ENCODE data around the gene INO80E.
"Not testable (repeated sequence)": the region's sequence is repeated elsewhere in the genome, so short reads cannot be mapped to it uniquely, and the experiment has no call there.

The INO80E gene

DNA sequence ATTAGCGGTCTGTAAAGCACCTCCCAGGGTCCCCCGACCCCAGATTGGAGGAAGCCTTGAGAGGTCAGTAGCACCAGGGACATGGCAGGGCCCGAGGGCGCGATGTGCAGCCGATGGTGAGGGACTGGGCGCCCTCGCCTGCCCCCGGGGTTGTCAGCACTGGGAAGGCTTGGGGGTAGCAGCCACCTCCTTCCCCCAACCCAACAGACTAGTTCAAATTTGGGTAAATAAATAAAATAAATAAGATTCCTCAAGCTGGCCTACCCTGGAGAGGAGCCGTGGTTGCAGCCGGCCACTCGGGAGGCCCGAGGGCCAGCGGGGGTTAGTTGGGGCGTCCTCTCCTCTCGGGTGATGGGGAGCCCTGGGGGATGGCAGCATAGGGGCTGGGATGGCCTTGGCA lies 28.4 kb downstream of the INO80E start:
- Mint-ChIP-seq H3K27me3 (ENCODE audit: low read depth) (peaks cover 40% of the 10 kb centered on the region), H3K4me1 (ENCODE audit: low read depth) (peaks cover 7% of the 10 kb centered on the region), H3K4me3 (no peak overlapping the region)

DNA sequence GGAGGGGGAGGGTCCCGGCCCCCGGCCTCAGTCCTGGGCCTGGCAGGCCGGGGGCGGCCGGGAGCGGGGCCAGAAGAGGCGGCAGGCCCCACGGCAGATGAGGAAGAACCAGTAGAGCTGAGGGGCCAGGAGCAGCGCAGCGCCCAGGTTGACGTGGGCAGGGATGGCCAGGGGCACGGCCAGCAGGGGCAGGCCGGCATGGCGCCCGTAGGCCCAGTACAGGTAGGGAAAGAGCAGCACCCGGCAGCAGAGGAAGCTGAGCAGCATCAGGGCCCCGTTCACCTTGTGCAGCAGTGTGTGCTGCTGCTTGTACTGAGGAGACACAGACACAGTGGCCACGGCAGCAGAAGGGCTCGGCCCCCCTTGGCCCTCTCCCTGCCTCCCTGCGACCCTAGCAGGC lies 29.1 kb downstream of the INO80E start:
- Mint-ChIP-seq H3K9me3 (no peaks in the 10 kb centered on the region), H3K27me3 (ENCODE audit: low read depth) (peaks cover 47% of the 10 kb centered on the region), H3K27ac (no peak overlapping the region), H3K4me1 (ENCODE audit: low read depth) (peaks cover 7% of the 10 kb centered on the region), H3K36me3 (ENCODE audit: low read depth) (no peaks in the 10 kb centered on the region), H3K4me3 (no peak overlapping the region)

More for the DNA sequence above, 28.4 kb downstream of the INO80E start:
- Mint-ChIP-seq H3K36me3 (ENCODE audit: low read depth) (no peaks in the 10 kb centered on the region), H3K27ac (no peak overlapping the region), H3K9me3 (no peaks in the 10 kb centered on the region)

DNA sequence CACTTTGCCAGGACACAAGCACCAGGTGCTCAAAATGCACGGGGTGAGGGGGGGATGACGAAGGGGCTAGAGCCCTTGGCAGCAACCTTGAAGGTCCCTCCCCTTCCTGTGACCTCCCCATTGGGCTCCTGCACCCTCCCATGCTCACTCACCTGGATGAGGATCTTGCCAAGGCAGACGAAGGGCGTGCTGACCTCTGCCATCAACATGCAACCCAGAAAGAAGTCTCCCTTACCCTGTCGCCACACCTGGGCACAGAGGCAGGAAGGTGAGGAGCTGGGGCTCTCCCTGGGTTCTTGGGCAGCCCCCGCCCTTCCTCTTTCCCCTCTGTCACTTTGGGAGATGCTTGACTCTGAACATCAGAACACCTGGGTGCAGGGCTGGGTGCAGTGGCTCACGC lies 29.5 kb downstream of the INO80E start:
- H3K4me1 Mint-ChIP-seq (ENCODE audit: low read depth) = peaks cover 8% of the 10 kb centered on the region
- H3K27ac Mint-ChIP-seq = no peak overlapping the region
- no peaks in the 10 kb centered on the region for H3K9me3 Mint-ChIP-seq
- peaks cover 46% of the 10 kb centered on the region for H3K27me3 Mint-ChIP-seq (ENCODE audit: low read depth)
- no peak overlapping the region for H3K4me3 Mint-ChIP-seq
- no peaks in the 10 kb centered on the region for H3K36me3 Mint-ChIP-seq (ENCODE audit: low read depth)

DNA sequence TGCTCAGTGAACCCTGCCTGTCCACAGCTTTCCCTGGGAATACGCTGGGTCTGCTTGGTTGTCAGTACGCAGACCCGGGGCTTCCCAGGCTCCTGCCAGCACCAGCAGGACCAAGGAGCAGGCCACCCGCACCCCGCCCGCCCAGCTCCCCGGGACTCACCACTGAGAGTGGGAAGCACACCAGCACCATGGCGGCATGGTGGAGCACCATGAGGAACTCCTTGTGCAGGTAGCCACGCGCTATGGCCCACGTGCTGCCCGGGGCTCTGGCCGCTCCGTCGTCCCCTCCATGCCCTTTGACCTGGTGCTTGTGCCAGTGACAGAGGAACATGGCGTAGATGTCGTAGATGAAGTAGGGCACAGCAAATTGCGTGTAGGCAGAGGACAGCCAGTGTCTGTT lies 30.4 kb downstream of the INO80E start:
- H3K36me3 Mint-ChIP-seq (ENCODE audit: low read depth) = no peaks in the 10 kb centered on the region
- H3K27ac Mint-ChIP-seq = no peak overlapping the region
- H3K4me1 Mint-ChIP-seq (ENCODE audit: low read depth) = peaks cover 3% of the 10 kb centered on the region
- H3K9me3 Mint-ChIP-seq = no peaks in the 10 kb centered on the region
- H3K4me3 Mint-ChIP-seq = no peak overlapping the region
- H3K27me3 Mint-ChIP-seq (ENCODE audit: low read depth) = peaks cover 40% of the 10 kb centered on the region

DNA sequence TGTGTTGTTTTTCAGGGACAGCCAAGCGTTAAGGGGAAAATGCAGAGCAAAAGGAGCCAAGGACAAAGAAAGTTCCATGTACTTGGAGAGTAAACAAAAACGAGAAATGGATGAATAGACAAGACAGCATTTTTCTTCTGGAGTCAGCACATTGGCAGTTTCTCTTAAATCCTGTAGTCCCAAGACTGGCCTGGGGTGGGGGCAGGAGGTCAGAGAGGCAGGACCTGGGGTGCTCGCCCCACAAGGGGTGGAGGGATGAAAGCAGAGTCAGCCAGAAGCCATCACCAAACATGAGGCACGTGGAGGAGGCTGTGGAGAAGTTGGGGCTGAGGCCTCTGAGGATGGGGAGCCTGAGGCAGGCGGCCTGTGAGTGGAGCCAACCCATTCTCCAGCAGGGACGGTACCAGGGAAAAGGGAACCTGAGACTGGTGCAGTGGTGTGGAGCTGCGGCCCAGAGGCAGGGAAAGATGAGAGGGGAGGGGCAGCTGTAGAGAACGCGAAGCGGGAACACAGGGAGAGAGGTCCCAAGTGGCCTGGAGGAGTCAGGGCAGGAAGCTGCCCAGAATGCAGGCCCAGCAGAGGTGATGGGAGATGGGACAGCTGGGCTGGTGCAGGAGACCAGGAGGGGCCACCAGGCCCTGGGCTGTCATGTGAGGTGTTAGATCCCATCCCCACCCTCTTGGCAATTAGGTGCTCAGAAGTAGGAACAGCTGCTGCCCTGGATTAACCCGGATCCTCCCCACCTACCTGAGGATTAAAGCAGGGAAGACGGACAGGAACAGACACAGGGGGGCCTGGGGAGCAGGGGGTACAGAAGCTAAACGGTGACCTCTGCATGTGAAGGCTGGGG lies 31.8 kb downstream of the INO80E start:
- H3K9me3 Mint-ChIP-seq = no peaks in the 10 kb centered on the region
- no peak overlapping the region for H3K27ac Mint-ChIP-seq
- peaks cover 51% of the 10 kb centered on the region for H3K27me3 Mint-ChIP-seq (ENCODE audit: low read depth)
- H3K4me1 Mint-ChIP-seq (ENCODE audit: low read depth) = peaks cover 7% of the 10 kb centered on the region
- no peak overlapping the region for H3K4me3 Mint-ChIP-seq
- peaks cover 2% of the 10 kb centered on the region for H3K36me3 Mint-ChIP-seq (ENCODE audit: low read depth)

DNA sequence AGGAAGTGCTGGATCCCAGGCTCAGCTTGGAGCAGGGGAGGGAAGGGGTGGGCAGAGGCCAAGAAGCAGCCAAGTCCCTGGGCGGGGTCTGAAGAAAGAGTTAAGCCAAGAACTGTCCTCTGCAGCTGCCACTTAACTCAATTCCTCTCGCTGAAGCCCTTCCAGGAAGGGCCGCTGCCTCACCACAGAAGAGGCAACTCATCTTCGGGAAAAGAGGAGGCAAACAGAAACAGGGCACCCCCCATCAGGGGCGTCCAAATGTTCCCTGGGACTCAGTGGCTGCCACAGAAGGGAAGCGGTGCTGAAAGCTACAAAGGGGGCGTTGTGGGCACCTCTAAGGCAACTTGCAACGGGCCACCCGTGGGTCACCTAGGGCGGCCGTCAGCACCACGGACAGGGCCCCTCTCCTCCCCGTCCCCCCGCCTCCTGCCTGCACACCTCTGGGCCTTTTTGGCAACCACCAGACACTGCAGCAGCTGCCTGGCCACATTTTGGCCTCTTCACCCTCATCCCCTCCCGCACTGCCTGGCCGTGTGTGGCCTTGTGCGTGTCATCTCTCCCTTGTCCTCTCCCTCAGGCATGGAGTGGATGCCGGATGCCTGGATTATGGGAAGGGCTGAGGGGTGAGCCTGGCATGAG lies 32.5 kb downstream of the INO80E start:
- H3K4me1 Mint-ChIP-seq (ENCODE audit: low read depth) = peaks cover 7% of the 10 kb centered on the region
- no peaks in the 10 kb centered on the region for H3K9me3 Mint-ChIP-seq
- H3K4me3 Mint-ChIP-seq = no peak overlapping the region
- H3K36me3 Mint-ChIP-seq (ENCODE audit: low read depth) = peaks cover 2% of the 10 kb centered on the region
- peaks cover 51% of the 10 kb centered on the region for H3K27me3 Mint-ChIP-seq (ENCODE audit: low read depth)
- H3K27ac Mint-ChIP-seq = no peak overlapping the region

DNA sequence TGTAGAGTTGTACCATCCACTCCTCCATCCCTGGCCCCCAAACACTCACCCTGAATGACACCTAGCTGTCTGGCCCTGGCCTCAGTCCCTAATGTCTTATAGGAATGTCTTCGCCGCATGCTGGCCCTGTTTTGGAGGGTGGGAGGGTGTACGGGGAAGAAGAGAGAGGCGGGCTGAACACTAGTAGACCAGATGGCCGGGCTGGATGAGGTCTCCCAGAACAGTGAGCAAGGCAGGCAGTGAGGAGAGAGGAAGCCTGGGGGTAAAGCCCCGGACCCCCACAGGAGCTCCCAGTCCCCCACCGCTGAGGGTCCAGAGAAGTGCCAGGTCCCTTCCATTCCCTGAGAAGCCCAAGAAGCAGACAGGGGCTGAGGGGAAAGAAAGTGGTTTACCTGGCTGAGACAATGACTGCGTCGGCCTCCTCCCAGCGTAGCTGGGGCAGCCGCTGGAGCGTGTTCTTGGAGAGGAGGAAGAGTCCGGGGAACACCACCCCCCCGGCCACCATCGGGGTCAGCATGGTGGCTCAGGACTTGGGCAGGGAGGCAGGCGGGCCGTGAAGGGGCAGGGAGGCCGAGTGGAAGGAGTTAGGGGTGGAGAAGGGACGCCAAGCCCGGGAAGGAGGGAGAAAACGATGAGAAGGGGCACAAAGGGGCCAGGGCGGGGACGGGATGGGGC lies 34.1 kb downstream of the INO80E start:
- Mint-ChIP-seq H3K9me3 (no peaks in the 10 kb centered on the region), H3K27me3 (ENCODE audit: low read depth) (peaks cover 52% of the 10 kb centered on the region), H3K4me1 (ENCODE audit: low read depth) (peaks cover 8% of the 10 kb centered on the region), H3K36me3 (ENCODE audit: low read depth) (peaks cover 2% of the 10 kb centered on the region), H3K4me3 (no peak overlapping the region), H3K27ac (no peak overlapping the region)

DNA sequence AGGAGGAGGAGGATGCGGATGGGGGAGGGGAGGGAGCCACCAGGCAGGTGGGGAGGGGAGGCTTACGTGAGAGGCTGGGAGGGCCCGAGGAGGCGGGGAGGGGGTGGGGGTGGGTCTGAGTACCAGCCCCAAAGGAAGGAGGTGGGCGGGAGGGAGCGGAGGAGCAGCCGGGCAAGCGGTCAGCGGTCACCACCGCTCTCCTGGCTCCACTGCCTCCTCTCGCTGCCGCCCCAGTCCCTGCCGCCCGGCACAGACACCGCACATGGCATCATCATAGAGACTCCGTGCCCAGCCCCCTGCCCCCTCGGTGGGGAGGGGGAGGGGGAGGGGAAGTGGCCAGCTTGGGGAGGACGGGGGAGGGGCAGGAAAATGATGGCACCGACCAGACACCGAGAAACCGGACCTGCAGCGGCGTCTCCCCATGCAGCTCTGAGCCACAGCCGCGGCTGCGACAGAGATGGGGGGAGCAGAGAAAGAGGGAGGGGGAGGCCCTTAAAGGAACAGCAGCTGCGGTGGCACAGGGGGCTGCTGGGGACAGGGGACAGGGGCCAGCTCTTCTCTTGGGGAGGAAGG lies 34.9 kb downstream of the INO80E start, which contains the start of gene TLCD3B:
TSS of gene TLCD3B (minus strand) at position 431 of the 573 bp plus-strand sequence. CDS start 744 bp downstream, outside the sequence.
- Mint-ChIP-seq H3K27me3 (ENCODE audit: low read depth) (peaks cover 57% of the 10 kb centered on the region), H3K4me3 (no peak within 1 kb of the TSS), H3K36me3 (ENCODE audit: low read depth) (peaks cover 2% of the 10 kb centered on the region), H3K27ac (no peak within 1 kb of the TSS), H3K9me3 (no peaks in the 10 kb centered on the region), H3K4me1 (ENCODE audit: low read depth) (peaks cover 12% of the 10 kb centered on the region)

DNA sequence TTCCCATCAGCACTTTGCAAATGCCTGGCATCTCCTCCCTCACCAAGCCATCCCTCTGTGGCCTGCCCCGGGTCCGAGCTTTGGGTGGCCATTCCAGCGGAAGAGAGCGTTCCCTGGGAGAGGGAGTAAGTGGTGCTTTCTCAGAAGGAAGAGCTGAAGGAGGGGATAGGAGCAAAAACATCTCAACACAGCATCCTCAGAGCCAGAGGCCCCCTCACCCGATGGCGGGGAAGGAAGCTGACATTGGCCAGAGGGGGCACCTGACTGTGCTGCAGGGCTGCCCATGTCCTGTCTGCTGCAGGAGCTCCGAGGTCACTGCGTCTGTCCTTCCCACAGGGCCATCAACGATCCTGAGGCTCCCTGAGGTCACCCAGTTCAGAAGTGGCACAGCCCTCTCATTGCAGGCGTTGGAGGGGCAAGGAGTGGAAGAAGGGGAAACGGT lies 35.5 kb downstream of the INO80E start:
- H3K9me3 Mint-ChIP-seq = no peaks in the 10 kb centered on the region
- H3K27ac Mint-ChIP-seq = no peak overlapping the region
- peaks cover 59% of the 10 kb centered on the region for H3K27me3 Mint-ChIP-seq (ENCODE audit: low read depth)
- H3K4me1 Mint-ChIP-seq (ENCODE audit: low read depth) = peaks cover 12% of the 10 kb centered on the region
- peaks cover 2% of the 10 kb centered on the region for H3K36me3 Mint-ChIP-seq (ENCODE audit: low read depth)
- no peak overlapping the region for H3K4me3 Mint-ChIP-seq

DNA sequence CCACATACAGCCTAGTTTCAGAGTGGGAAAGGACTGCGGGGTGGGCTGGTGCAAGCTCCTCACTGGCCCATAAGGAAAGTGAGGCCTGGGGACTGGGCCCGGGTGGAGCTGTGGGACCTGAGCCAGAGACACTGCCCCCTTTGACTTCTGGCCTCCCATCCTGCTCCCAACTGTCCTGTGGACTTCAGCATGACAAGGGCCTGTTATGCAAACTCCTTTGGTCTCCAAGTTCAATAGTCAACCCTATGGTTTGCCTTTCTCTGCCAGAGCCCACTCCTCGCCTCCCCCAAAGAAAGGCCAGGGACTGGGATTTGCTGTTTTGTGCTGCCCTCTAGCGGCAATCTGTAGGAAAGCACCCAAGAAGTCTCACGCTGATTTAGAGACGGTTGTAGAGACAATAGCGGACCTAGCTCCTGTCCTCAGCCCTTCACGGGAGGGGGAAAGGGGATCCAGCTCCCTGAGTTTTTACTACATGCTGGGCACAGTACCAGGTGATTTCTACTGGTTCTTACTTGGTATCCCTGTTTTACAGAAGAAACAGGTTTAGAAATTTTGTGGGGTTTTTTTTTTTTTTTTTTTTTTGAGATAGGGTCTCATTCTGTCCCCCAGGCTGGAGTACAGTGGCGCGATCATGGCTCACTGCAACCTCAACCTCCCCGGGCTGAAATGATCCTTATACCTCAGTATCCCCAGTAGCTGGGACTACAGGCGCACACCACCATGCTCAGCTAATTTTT lies 36.2 kb downstream of the INO80E start:
- H3K9me3 Mint-ChIP-seq = no peaks in the 10 kb centered on the region
- H3K27me3 Mint-ChIP-seq (ENCODE audit: low read depth) = peaks cover 54% of the 10 kb centered on the region
- H3K27ac Mint-ChIP-seq = no peak overlapping the region
- H3K4me3 Mint-ChIP-seq = no peak overlapping the region
- peaks cover 2% of the 10 kb centered on the region for H3K36me3 Mint-ChIP-seq (ENCODE audit: low read depth)
- H3K4me1 Mint-ChIP-seq (ENCODE audit: low read depth) = peaks cover 12% of the 10 kb centered on the region

DNA sequence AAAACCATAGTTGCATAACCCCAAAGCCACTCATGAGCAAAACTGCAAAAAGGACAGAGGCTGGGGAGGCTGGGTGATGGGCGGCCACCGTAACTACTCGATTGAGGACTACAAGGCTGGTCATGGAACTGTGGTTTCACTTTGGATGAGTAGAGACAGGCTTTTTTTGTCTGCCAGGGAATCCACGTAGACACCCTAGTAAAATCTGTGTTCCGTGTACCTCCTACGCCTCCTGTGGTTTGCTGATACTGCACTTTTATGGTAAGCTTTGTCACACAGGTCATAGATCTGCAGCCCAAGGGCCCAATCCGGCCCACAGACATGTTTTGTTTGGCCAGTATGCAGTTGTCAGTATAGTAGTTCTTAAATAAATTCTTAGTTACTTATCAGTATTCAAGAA lies 37.2 kb downstream of the INO80E start:
- H3K9me3 Mint-ChIP-seq = no peaks in the 10 kb centered on the region
- H3K4me1 Mint-ChIP-seq (ENCODE audit: low read depth) = peaks cover 10% of the 10 kb centered on the region
- peaks cover 51% of the 10 kb centered on the region for H3K27me3 Mint-ChIP-seq (ENCODE audit: low read depth)
- H3K27ac Mint-ChIP-seq = no peak overlapping the region
- H3K4me3 Mint-ChIP-seq = no peak overlapping the region
- H3K36me3 Mint-ChIP-seq (ENCODE audit: low read depth) = peaks cover 2% of the 10 kb centered on the region

DNA sequence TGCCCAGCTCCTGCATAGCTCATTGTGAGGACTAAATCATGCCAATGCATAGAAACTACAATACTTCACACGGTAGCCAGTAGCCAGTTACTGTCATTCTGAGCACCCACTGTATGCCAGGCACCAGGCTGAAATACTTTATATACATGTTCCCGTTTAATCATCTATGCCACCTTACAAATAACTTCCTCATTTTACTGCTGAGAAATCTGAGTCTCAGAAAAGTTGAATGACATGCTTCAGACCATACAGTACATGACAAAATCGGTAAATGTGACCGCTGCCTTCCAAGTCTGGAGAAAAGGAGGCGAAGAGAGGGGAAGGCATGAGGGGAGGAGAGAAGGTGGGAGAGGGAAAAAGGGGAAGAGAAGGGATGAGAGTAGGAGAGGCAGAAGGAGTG lies 44.2 kb downstream of the INO80E start:
- no peaks in the 10 kb centered on the region for H3K9me3 Mint-ChIP-seq
- peaks cover 5% of the 10 kb centered on the region for H3K4me1 Mint-ChIP-seq (ENCODE audit: low read depth)
- no peak overlapping the region for H3K4me3 Mint-ChIP-seq
- no peak overlapping the region for H3K27ac Mint-ChIP-seq
- H3K27me3 Mint-ChIP-seq (ENCODE audit: low read depth) = peaks cover 26% of the 10 kb centered on the region
- no peaks in the 10 kb centered on the region for H3K36me3 Mint-ChIP-seq (ENCODE audit: low read depth)

DNA sequence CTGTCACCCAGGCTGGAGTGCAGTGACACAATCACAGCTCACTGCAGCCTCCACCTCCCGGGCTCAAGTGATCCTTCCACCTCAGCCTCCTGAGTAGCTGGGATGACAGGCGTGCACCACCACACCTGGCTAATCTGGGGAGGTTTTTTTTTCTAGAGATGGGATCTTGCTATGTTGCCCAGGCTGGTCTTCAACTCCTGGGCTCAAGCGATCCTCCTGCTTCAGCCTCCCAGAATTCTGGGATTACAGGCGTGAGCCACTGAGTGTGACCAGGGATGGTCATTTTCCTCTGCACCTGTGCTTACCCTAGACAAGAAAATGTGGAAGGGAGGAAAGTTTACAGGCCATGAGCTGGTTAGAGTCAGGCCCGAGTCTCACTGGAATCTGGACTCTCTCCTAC lies 44.6 kb downstream of the INO80E start:
- H3K36me3 Mint-ChIP-seq (ENCODE audit: low read depth); H3K4me1 Mint-ChIP-seq (ENCODE audit: low read depth); H3K9me3 Mint-ChIP-seq; H3K27ac Mint-ChIP-seq; H3K4me3 Mint-ChIP-seq: not testable (repeated sequence)
- peaks cover 22% of the 10 kb centered on the region for H3K27me3 Mint-ChIP-seq (ENCODE audit: low read depth)

DNA sequence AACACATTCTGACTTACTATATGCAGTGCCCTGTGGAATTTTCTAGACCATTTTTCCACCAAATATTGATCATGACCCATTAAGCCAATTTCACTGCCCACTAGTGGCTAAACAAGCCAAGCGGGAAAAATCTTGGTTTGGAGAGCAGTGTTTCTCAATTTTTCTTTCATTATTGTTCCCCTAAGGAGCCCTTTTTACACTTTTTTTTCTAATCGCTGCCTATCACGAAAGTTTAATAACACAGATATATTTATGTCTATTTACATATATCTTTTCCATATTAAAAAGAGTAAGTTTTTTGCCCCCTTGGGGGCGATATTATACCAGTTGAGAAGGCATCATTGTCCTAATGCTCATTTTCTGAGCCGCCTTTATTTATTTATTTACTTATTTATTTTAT lies 45.8 kb downstream of the INO80E start:
- Mint-ChIP-seq H3K4me1 (ENCODE audit: low read depth) (peaks cover 4% of the 10 kb centered on the region), H3K36me3 (ENCODE audit: low read depth) (no peaks in the 10 kb centered on the region), H3K27ac (no peak overlapping the region), H3K4me3 (no peak overlapping the region), H3K9me3 (no peaks in the 10 kb centered on the region), H3K27me3 (ENCODE audit: low read depth) (peaks cover 20% of the 10 kb centered on the region)

Measured in T-helper 1 cell treated with Interleukin-12 subunit alpha and Interleukin-12 subunit beta and Interleukin-4 antibody, amounts not matched to agents 30 μg/mL and 1 μg/mL, for 36 hours (primary cell).